HFF-Myc (cell line): Measurements from ENCODE around the gene TYRO3.

Source experiments
- DNase-seq: peaks from one replicate; pipeline ENCODE4 v3.0.0-alpha.2; 2011; ENCODE audit warnings: low read depth; ENCODE audit errors: extremely low read depth
- H3K4me3 ChIP-seq: replicated peaks from 2 replicates; pipeline ENCODE4 v1.5.1; 2011; ENCODE audit warnings: low read depth, mild to moderate bottlenecking, control low read depth, low read length
- TF ChIP-seq, protein P1 (sequence below): IDR thresholded peaks from 2 replicates; pipeline ENCODE4 v1.5.1; 2012; ENCODE audit warnings: mild to moderate bottlenecking, low read depth, low read length, control low read depth; ENCODE audit errors: missing control alignments

TYRO3 gene

DNA sequence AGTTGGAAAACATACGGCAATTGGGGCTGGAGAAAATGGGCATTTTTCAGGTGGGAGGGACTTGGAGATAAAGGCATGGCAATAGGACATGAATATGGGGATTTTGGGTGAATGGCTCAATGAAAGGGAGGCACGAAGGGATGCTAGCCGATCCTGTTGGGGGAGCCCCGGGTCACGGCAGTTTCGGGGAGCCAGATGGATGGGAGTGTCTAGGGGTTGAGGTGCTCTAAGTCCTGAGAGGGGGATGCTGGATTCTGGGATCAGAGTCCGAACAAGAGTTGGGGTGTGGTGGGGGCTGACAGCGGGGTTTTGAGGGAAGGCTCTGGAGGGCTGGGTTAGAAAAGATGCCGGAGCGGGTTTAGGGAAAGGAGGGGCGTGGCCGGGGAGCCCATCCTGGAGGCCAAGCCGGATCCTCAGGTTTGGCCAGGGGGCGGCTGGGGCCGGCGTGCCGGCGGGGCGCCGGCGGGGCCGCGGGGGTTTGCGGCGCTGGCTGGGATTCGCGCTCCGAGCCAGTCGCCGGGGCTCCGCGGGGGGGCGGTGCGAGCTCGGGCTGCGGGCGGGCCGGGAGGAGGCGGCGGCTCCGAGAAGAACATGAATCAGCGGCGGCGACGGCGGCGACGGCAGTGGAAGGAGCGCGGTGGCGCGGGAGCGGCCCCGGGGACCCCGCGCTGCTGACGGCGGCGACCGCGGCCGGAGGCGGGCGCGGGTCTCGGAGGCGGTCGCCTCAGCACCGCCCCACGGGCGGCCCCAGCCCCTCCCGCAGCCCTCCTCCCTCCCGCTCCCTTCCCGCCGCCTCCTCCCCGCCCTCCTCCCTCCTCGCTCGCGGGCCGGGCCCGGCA is at the start of gene TYRO3:
TYRO3 (plus strand) TSS at position 813 of the 839 bp plus-strand sequence. CDS start 46 bp downstream, outside the sequence.
- H3K4me3 ChIP-seq, result peak within 1 kb of the TSS; percentile 69
- DNase-seq, result no peak
- TF ChIP-seq, protein P1, sequence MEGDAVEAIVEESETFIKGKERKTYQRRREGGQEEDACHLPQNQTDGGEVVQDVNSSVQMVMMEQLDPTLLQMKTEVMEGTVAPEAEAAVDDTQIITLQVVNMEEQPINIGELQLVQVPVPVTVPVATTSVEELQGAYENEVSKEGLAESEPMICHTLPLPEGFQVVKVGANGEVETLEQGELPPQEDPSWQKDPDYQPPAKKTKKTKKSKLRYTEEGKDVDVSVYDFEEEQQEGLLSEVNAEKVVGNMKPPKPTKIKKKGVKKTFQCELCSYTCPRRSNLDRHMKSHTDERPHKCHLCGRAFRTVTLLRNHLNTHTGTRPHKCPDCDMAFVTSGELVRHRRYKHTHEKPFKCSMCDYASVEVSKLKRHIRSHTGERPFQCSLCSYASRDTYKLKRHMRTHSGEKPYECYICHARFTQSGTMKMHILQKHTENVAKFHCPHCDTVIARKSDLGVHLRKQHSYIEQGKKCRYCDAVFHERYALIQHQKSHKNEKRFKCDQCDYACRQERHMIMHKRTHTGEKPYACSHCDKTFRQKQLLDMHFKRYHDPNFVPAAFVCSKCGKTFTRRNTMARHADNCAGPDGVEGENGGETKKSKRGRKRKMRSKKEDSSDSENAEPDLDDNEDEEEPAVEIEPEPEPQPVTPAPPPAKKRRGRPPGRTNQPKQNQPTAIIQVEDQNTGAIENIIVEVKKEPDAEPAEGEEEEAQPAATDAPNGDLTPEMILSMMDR, result no peak

DNA sequence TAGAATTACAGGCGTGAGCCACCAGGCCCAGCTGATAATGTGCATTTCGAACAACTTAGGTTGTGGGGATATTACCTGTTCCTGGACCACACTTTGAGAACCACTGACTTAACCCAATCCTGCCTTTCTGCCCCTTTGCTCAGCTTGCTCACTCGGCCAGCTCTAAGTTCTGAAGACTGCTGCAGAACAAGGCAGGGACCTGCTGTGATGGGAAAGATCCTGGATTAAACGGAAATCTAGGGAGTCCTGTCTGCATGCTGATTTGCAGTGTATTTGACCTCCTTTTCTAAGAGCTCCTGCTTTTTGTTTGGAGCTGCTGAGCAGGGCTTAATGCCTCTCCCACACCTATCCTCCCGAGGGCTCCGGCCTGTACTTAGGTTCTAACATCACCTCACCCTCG is 48.3 kb upstream of the TYRO3 start:
- TF ChIP-seq, protein P1, result no peak
- DNase-seq, result no peak
- H3K4me3 ChIP-seq, result no peak overlapping the region

- no peak for DNase-seq
- no peak overlapping the region for H3K4me3 ChIP-seq
- TF ChIP-seq, protein P1, result no peak
Measured at GRCh38 chr15:41511331-41511898, 47.6 kb upstream of the TYRO3 start.

DNA sequence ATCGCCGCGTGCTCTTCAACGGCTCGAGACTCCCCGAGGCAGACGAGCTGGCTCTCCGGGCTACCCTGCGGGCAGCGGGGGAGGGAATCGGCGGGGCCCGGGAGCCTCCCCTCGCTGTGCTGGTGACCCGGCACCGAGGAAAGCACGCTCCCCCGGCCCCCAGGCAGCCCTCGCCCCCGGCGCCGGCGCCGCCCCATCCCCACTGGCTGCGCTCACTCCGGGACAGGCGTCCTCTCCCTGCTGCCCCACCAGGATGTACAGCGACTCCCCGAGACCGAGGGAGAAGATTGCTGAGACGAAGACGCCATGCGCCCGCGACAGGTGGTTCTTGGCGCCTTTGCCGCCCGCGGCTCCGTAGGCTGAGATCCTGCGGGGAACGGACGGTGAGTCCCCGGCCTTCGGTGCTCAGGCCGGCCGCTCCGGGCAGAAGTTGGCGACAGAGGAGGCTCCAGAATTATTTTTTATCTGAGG is 47.1 kb upstream of the TYRO3 start:
- H3K4me3 ChIP-seq, result no peak overlapping the region

GRCh38 chr15:41512512-41512939 is 46.5 kb upstream of the TYRO3 start:
- no peak for DNase-seq
- TF ChIP-seq, protein P1, result no peak
- peak overlapping the region; percentile 37 for H3K4me3 ChIP-seq

More for the DNA sequence above, 47.1 kb upstream of the TYRO3 start:
- no peak for DNase-seq
- TF ChIP-seq, protein P1, result no peak

DNA sequence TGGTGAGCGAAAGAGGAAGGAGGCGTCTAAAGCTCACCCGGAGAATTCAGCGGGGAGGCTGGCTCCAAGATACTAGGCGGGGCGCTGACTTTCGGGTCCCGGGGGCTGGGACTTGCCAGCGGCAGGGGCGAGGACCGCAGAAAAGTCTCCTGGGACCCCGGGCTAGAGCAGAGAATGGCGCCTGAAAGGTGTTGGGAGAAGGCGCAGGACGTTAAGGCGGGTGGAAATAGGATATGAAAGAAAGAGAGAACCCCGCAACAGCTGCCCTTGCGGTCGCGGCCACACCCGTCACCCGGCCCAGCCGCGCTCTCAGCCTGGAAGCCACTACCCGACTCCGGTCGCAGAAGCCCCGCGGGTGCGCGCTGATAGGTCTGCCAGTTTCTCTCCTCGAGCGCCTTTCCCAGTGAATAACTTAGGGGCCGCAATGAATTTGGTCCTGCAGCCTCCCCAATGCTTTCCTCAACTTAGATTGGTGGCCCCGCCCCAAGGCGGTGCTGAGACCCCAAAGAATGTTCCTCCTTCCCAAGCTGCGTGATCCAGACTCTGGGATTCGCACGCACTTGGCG is 46.0 kb upstream of the TYRO3 start:
- peak overlapping the region; percentile 37 for H3K4me3 ChIP-seq
- DNase-seq, result no peak

More for the DNA sequence above, 46.0 kb upstream of the TYRO3 start:
- TF ChIP-seq, protein P1, result no peak
